Measurements from ENCODE around the gene AARS2.

The AARS2 gene

DNA sequence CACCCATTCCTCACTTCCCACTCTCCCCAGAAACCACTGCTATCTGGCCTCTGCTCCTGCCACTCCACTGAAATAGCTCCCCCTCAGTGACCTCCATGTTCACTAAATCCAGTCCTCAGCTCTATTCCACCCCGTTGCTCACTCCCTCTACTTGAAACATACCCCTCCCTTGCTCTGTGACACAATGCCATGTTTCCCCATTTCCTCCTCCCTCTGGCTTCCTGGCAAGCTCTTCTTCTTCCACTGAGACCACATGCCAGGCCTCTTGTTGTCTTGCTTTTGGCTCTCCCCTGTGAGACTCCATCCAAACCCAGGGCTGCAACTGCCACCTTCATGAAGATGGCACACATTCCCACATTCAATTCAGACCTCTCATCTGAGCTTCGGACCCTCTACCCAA lies 29.0 kb downstream of the AARS2 start:
- Histone ChIP-seq H3K9ac (ENCODE audit: low read length) (no peak overlapping the region), H3K9me3 (ENCODE audit: control insufficient read depth, low read depth, low read length) (no peaks in the 10 kb centered on the region), H3K4me1 (ENCODE audit: control insufficient read depth, low read depth, low read length) (no peaks in the 10 kb centered on the region), H3K4me3 (ENCODE audit: low read length) (no peak overlapping the region), H3K36me3 (ENCODE audit: control insufficient read depth, low read depth, low read length) (no peaks in the 10 kb centered on the region), H3K27ac (ENCODE audit: low read length) (no peak overlapping the region), H3K27me3 (ENCODE audit: control insufficient read depth, insufficient read depth, low read length) (peaks cover 30% of the 10 kb centered on the region)

- H3K9ac ChIP-seq (ENCODE audit: low read length), result no peak overlapping the region
- H3K27me3 ChIP-seq (ENCODE audit: control insufficient read depth, insufficient read depth, low read length), result peaks cover 34% of the 10 kb centered on the region
- no peaks in the 10 kb centered on the region for H3K4me1 ChIP-seq (ENCODE audit: control insufficient read depth, low read depth, low read length)
- no peak overlapping the region for H3K27ac ChIP-seq (ENCODE audit: low read length)
- H3K9me3 ChIP-seq (ENCODE audit: control insufficient read depth, low read depth, low read length), result no peaks in the 10 kb centered on the region
- H3K36me3 ChIP-seq (ENCODE audit: control insufficient read depth, low read depth, low read length), result no peaks in the 10 kb centered on the region
- no peak overlapping the region for H3K4me3 ChIP-seq (ENCODE audit: low read length)
Observed at GRCh38 chr6:44278774-44279697, 34.1 kb downstream of the AARS2 start.

GRCh38 chr6:44278315-44278714 lies 34.8 kb downstream of the AARS2 start:
- H3K27me3 ChIP-seq (ENCODE audit: control insufficient read depth, insufficient read depth, low read length), result peaks cover 27% of the 10 kb centered on the region
- no peaks in the 10 kb centered on the region for H3K9me3 ChIP-seq (ENCODE audit: control insufficient read depth, low read depth, low read length)
- H3K27ac ChIP-seq (ENCODE audit: low read length), result no peak overlapping the region
- H3K4me1 ChIP-seq (ENCODE audit: control insufficient read depth, low read depth, low read length), result no peaks in the 10 kb centered on the region
- no peak overlapping the region for H3K4me3 ChIP-seq (ENCODE audit: low read length)
- H3K9ac ChIP-seq (ENCODE audit: low read length), result no peak overlapping the region
- H3K36me3 ChIP-seq (ENCODE audit: control insufficient read depth, low read depth, low read length), result no peaks in the 10 kb centered on the region

DNA sequence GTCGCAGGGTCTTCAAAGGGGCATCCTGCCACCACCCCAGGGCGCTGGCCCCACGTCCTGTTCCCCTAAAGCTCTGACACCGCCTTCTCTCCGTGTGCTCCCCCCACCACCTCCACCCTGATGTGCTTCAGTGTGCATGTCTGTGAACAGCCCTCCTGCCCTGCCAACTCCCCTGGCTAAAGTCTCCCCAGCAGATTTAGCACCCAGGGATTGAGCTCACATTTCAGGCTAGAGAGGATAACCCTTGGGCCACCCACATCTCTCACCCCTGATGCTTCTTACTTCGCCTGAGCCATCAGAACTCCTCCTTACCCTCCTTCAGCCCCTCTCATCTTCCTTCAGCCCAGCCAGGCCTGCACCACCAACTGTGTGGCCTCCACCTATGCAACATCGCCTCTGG lies 35.4 kb downstream of the AARS2 start:
- H3K27me3 ChIP-seq (ENCODE audit: control insufficient read depth, insufficient read depth, low read length), result peaks cover 26% of the 10 kb centered on the region
- no peaks in the 10 kb centered on the region for H3K9me3 ChIP-seq (ENCODE audit: control insufficient read depth, low read depth, low read length)

GRCh38 chr6:44276667-44277640 lies 36.2 kb downstream of the AARS2 start:
- no peak overlapping the region for H3K4me3 ChIP-seq (ENCODE audit: low read length)
- H3K36me3 ChIP-seq (ENCODE audit: control insufficient read depth, low read depth, low read length), result no peaks in the 10 kb centered on the region
- no peak overlapping the region for H3K27ac ChIP-seq (ENCODE audit: low read length)
- no peak overlapping the region for H3K9ac ChIP-seq (ENCODE audit: low read length)
- no peaks in the 10 kb centered on the region for H3K9me3 ChIP-seq (ENCODE audit: control insufficient read depth, low read depth, low read length)
- peaks cover 26% of the 10 kb centered on the region for H3K27me3 ChIP-seq (ENCODE audit: control insufficient read depth, insufficient read depth, low read length)
- no peaks in the 10 kb centered on the region for H3K4me1 ChIP-seq (ENCODE audit: control insufficient read depth, low read depth, low read length)

More for the DNA sequence above, 35.4 kb downstream of the AARS2 start:
- no peaks in the 10 kb centered on the region for H3K4me1 ChIP-seq (ENCODE audit: control insufficient read depth, low read depth, low read length)
- H3K9ac ChIP-seq (ENCODE audit: low read length), result no peak overlapping the region
- H3K27ac ChIP-seq (ENCODE audit: low read length), result no peak overlapping the region
- no peak overlapping the region for H3K4me3 ChIP-seq (ENCODE audit: low read length)
- no peaks in the 10 kb centered on the region for H3K36me3 ChIP-seq (ENCODE audit: control insufficient read depth, low read depth, low read length)

DNA sequence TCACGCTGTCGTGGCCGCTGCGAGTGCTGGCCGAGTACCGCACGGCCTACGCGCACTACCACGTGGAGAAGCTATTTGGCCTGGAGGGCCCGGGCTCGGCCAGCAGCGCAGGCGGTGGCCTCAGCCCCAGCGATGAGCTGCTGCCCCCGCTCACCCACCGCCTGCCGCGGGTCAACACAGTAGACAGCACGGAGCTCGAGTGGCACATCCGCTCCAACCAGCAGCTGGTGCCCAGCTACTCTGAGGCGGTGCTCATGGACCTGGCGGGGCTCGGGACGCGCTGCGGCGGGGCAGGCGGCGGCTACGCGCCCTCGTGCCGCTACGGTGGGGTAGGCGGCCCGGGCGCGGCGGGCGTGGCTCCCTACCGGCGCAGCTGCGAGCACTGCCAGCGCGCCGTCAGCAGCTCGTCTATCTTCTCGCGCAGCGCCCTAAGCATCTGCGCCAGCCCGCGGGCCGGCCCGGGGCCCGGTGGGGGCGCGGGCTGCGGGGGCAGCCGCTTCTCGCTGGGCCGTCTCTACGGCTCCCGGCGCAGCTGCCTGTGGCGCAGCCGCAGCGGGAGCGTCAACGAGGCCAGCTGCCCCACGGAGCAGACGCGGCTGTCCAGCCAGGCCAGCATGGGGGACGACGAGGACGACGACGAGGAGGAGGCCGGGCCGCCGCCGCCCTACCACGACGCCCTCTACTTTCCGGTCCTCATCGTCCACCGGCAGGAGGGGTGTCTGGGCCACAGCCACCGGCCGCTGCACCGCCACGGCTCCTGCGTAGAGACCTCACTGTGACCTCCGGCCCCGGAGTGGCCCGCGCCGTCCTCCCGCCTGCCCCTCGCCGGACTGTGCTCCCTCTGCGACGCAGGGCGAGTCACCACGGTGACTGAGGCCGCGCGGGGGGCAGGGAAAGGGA lies 37.1 kb downstream of the AARS2 start:
- H3K27ac ChIP-seq (ENCODE audit: low read length), result no peak overlapping the region
- H3K27me3 ChIP-seq (ENCODE audit: control insufficient read depth, insufficient read depth, low read length), result peaks cover 26% of the 10 kb centered on the region
- no peak overlapping the region for H3K4me3 ChIP-seq (ENCODE audit: low read length)
- peaks cover 5% of the 10 kb centered on the region for H3K4me1 ChIP-seq (ENCODE audit: control insufficient read depth, low read depth, low read length)
- no peaks in the 10 kb centered on the region for H3K36me3 ChIP-seq (ENCODE audit: control insufficient read depth, low read depth, low read length)
- no peak overlapping the region for H3K9ac ChIP-seq (ENCODE audit: low read length)
- H3K9me3 ChIP-seq (ENCODE audit: control insufficient read depth, low read depth, low read length), result no peaks in the 10 kb centered on the region

GRCh38 chr6:44275271-44275748 lies 37.8 kb downstream of the AARS2 start:
- no peak overlapping the region for H3K4me3 ChIP-seq (ENCODE audit: low read length)
- H3K4me1 ChIP-seq (ENCODE audit: control insufficient read depth, low read depth, low read length), result peaks cover 5% of the 10 kb centered on the region
- no peaks in the 10 kb centered on the region for H3K9me3 ChIP-seq (ENCODE audit: control insufficient read depth, low read depth, low read length)
- H3K27me3 ChIP-seq (ENCODE audit: control insufficient read depth, insufficient read depth, low read length), result peaks cover 26% of the 10 kb centered on the region
- no peak overlapping the region for H3K9ac ChIP-seq (ENCODE audit: low read length)
- H3K27ac ChIP-seq (ENCODE audit: low read length), result no peak overlapping the region
- no peaks in the 10 kb centered on the region for H3K36me3 ChIP-seq (ENCODE audit: control insufficient read depth, low read depth, low read length)

DNA sequence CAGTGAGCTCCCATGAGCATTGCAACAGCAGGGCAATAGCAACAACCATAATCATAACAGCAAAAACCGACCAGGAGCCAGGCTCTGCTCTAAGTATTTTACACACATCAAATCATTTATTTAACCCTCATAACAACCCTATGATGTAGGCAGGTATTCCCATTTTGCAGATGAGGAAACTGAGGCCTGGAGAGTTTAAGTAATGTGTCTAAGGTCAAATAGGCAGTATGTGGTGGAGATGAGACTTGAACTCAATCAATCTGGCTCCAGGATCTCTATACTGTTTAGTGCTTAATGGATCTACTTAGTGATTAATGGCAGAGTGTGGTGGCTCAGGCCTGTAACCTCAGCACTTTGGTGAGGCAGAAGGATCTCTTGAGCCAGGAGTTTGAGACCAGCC lies 39.5 kb downstream of the AARS2 start:
- Histone ChIP-seq H3K4me1 (ENCODE audit: control insufficient read depth, low read depth, low read length) (peaks cover 17% of the 10 kb centered on the region), H3K36me3 (ENCODE audit: control insufficient read depth, low read depth, low read length) (no peaks in the 10 kb centered on the region), H3K9me3 (ENCODE audit: control insufficient read depth, low read depth, low read length) (no peaks in the 10 kb centered on the region), H3K4me3 (ENCODE audit: low read length) (no peak overlapping the region), H3K27me3 (ENCODE audit: control insufficient read depth, insufficient read depth, low read length) (peaks cover 39% of the 10 kb centered on the region), H3K27ac (ENCODE audit: low read length) (no peak overlapping the region), H3K9ac (ENCODE audit: low read length) (no peak overlapping the region)

- no peak overlapping the region for H3K4me3 ChIP-seq (ENCODE audit: low read length)
- H3K27me3 ChIP-seq (ENCODE audit: control insufficient read depth, insufficient read depth, low read length), result peaks cover 39% of the 10 kb centered on the region
- H3K9ac ChIP-seq (ENCODE audit: low read length), result no peak overlapping the region
Observed at GRCh38 chr6:44272999-44273566, 40.1 kb downstream of the AARS2 start.

GRCh38 chr6:44272529-44272928 lies 40.6 kb downstream of the AARS2 start:
- Histone ChIP-seq H3K27ac (ENCODE audit: low read length) (no peak overlapping the region), H3K27me3 (ENCODE audit: control insufficient read depth, insufficient read depth, low read length) (peaks cover 38% of the 10 kb centered on the region), H3K9ac (ENCODE audit: low read length) (no peak overlapping the region), H3K4me3 (ENCODE audit: low read length) (no peak overlapping the region), H3K4me1 (ENCODE audit: control insufficient read depth, low read depth, low read length) (peaks cover 22% of the 10 kb centered on the region), H3K36me3 (ENCODE audit: control insufficient read depth, low read depth, low read length) (no peaks in the 10 kb centered on the region), H3K9me3 (ENCODE audit: control insufficient read depth, low read depth, low read length) (no peaks in the 10 kb centered on the region)

More at GRCh38 chr6:44272999-44273566, 40.1 kb downstream of the AARS2 start:
- no peak overlapping the region for H3K27ac ChIP-seq (ENCODE audit: low read length)
- H3K36me3 ChIP-seq (ENCODE audit: control insufficient read depth, low read depth, low read length), result no peaks in the 10 kb centered on the region
- H3K9me3 ChIP-seq (ENCODE audit: control insufficient read depth, low read depth, low read length), result no peaks in the 10 kb centered on the region
- peaks cover 22% of the 10 kb centered on the region for H3K4me1 ChIP-seq (ENCODE audit: control insufficient read depth, low read depth, low read length)

Measured in iPS-18a (cell line).